ENCODE results near the gene NEK1.

- no peak for TF ChIP-seq CTCF (IDR thresholded peaks at IDR 0.05; ENCODE audit: low read length)
- TF ChIP-seq EZH2 (optimal IDR thresholded peaks at IDR 0.05; ENCODE audit: low read depth, low read length) = no peak
- TF ChIP-seq EZH2phosphoT487 (IDR thresholded peaks at IDR 0.05; ENCODE audit: low read length) = no peak
These were observed 119.2 kb downstream of the NEK1 start for GRCh38 chr4:169493164-169493524.

All from MM.1S (cell line).